Measurements from ENCODE around the gene CORIN.

Gene CORIN

GRCh38 chr4:47744843-47745382 lies 93.0 kb downstream of the CORIN start:
- Histone ChIP-seq H3K4me2 (ENCODE audit: low read depth, low read length, poor library complexity, severe bottlenecking) (no peak overlapping the region), H3F3A (ENCODE audit: insufficient read depth) (no peaks in the 10 kb centered on the region), H3K9ac (ENCODE audit: low read length) (no peak overlapping the region), H3K79me2 (ENCODE audit: insufficient read depth, low read length) (no peaks in the 10 kb centered on the region), H3K27me3 (ENCODE audit: low read length) (no peaks in the 10 kb centered on the region), H3K27ac (ENCODE audit: low read depth, low read length) (no peak overlapping the region), H3K4me3 (ENCODE audit: insufficient read depth, low read length, poor library complexity, severe bottlenecking) (no peak overlapping the region), H3K9me3 (ENCODE audit: insufficient read depth, low read length) (no peaks in the 10 kb centered on the region; the same call in 1 of the 2 replicates), H3K9me2 (replicated peaks; ENCODE audit: insufficient read depth, low read length) (no peaks in the 10 kb centered on the region), H3K36me3 (ENCODE audit: low read length) (0 out of 2 replicates have a peak, but pooled peaks cover 3% of the 10 kb centered on the region), H2AFZ (ENCODE audit: low read depth, low read length, severe bottlenecking) (no peak overlapping the region), H4K20me1 (ENCODE audit: low read depth, low read length) (no peaks in the 10 kb centered on the region)
- TF ChIP-seq CTCF (IDR thresholded peaks at IDR 0.05; ENCODE audit: insufficient read depth, low read length, poor library complexity, severe bottlenecking) (no peak), EZH2phosphoT487 (conservative IDR thresholded peaks at IDR 0.05; ENCODE audit: low read length) (no peak)

- Histone ChIP-seq H3K27ac (ENCODE audit: low read depth, low read length) (no peak overlapping the region), H3K4me2 (ENCODE audit: low read depth, low read length, poor library complexity, severe bottlenecking) (no peak overlapping the region), H3K27me3 (ENCODE audit: low read length) (no peaks in the 10 kb centered on the region), H3K9me2 (replicated peaks; ENCODE audit: insufficient read depth, low read length) (no peaks in the 10 kb centered on the region), H3K9me3 (ENCODE audit: insufficient read depth, low read length) (no peaks in the 10 kb centered on the region; the same call in 1 of the 2 replicates), H4K20me1 (ENCODE audit: low read depth, low read length) (no peaks in the 10 kb centered on the region), H3K36me3 (ENCODE audit: low read length) (0 out of 2 replicates have a peak, but pooled peaks cover 4% of the 10 kb centered on the region), H3K79me2 (ENCODE audit: insufficient read depth, low read length) (no peaks in the 10 kb centered on the region), H3K4me3 (ENCODE audit: insufficient read depth, low read length, poor library complexity, severe bottlenecking) (no peak overlapping the region), H3K9ac (ENCODE audit: low read length) (no peak overlapping the region), H3F3A (ENCODE audit: insufficient read depth) (no peaks in the 10 kb centered on the region), H2AFZ (ENCODE audit: low read depth, low read length, severe bottlenecking) (no peak overlapping the region)
- TF ChIP-seq CTCF (IDR thresholded peaks at IDR 0.05; ENCODE audit: insufficient read depth, low read length, poor library complexity, severe bottlenecking) (no peak), EZH2phosphoT487 (conservative IDR thresholded peaks at IDR 0.05; ENCODE audit: low read length) (no peak)
These were observed 93.6 kb downstream of the CORIN start for GRCh38 chr4:47744253-47744652.

- Histone ChIP-seq H4K20me1 (ENCODE audit: low read depth, low read length) (no peaks in the 10 kb centered on the region), H2AFZ (ENCODE audit: low read depth, low read length, severe bottlenecking) (no peak overlapping the region), H3K4me2 (ENCODE audit: low read depth, low read length, poor library complexity, severe bottlenecking) (no peak overlapping the region), H3K9ac (ENCODE audit: low read length) (no peak overlapping the region), H3K27me3 (ENCODE audit: low read length) (no peaks in the 10 kb centered on the region), H3K9me3 (ENCODE audit: insufficient read depth, low read length) (no peaks in the 10 kb centered on the region; the same call in 1 of the 2 replicates), H3F3A (ENCODE audit: insufficient read depth) (no peaks in the 10 kb centered on the region), H3K4me3 (ENCODE audit: insufficient read depth, low read length, poor library complexity, severe bottlenecking) (no peak overlapping the region), H3K9me2 (replicated peaks; ENCODE audit: insufficient read depth, low read length) (no peaks in the 10 kb centered on the region), H3K36me3 (ENCODE audit: low read length) (0 out of 2 replicates have a peak, but pooled peaks cover 4% of the 10 kb centered on the region), H3K79me2 (ENCODE audit: insufficient read depth, low read length) (no peaks in the 10 kb centered on the region), H3K27ac (ENCODE audit: low read depth, low read length) (no peak overlapping the region)
- TF ChIP-seq EZH2phosphoT487 (conservative IDR thresholded peaks at IDR 0.05; ENCODE audit: low read length) = no peak
- no peak for TF ChIP-seq CTCF (IDR thresholded peaks at IDR 0.05; ENCODE audit: insufficient read depth, low read length, poor library complexity, severe bottlenecking)
These were observed 96.7 kb downstream of the CORIN start for GRCh38 chr4:47741200-47741599.
